K562 (cell line): ENCODE measurements around the gene PPP1R14D. TPM values are rescaled to one million over a fixed set of nuclear protein-coding genes. Genes with fewer than 3 reads are reported as not detected.

Experiments
- BRF2 ChIP-seq: IDR thresholded peaks from 3 replicates; pipeline ENCODE4 v1.6.1; 2011; ENCODE audit warnings: borderline replicate concordance, mild to moderate bottlenecking; ENCODE audit not compliant: insufficient read length, insufficient read depth
- C11orf30 ChIP-seq: fragments of 450-650 bp; IDR thresholded peaks from 2 replicates; pipeline ENCODE4 v1.6.1; 2016; ENCODE audit warnings: low read depth, mild to moderate bottlenecking
- CBFB ChIP-seq: sonication (generic); formaldehyde crosslinking; IDR thresholded peaks from 2 replicates; pipeline ENCODE4 v1.4.0; 2020; ENCODE audit warnings: mild to moderate bottlenecking, missing genetic modification reagents
- CEBPB ChIP-seq: fragments of 450-650 bp; IDR thresholded peaks from 2 replicates; pipeline ENCODE4 v1.6.1; 2016; ENCODE audit warnings: missing genetic modification characterization, missing compliant biosample characterization
- DIDO1 ChIP-seq: fragments of 450-650 bp; IDR thresholded peaks from 2 replicates; pipeline ENCODE4 v1.6.1; 2016; ENCODE audit warnings: low read depth, missing biosample characterization, missing genetic modification characterization
- ETS2 ChIP-seq: IDR thresholded peaks from 2 replicates; pipeline ENCODE4 v1.6.1; 2016; ENCODE audit warnings: borderline replicate concordance, missing genetic modification characterization, mild to moderate bottlenecking, moderate library complexity, missing compliant biosample characterization; ENCODE audit not compliant: poor library complexity, severe bottlenecking
- HMGN3 ChIP-seq: IDR thresholded peaks from 2 replicates; pipeline ENCODE4 v1.6.1; 2011; ENCODE audit warnings: borderline replicate concordance, low read depth, mild to moderate bottlenecking, mixed read lengths, low read length; ENCODE audit not compliant: insufficient read length; ENCODE audit errors: extremely low read depth
- HNRNPH1 ChIP-seq: fragments of 200-400 bp; formaldehyde crosslinking; optimal IDR thresholded peaks from 2 replicates; pipeline ENCODE3; 2017; ENCODE audit warnings: low read depth, mild to moderate bottlenecking, low read length, moderate library complexity
- LCOR ChIP-seq: sonication (generic); formaldehyde crosslinking; IDR thresholded peaks from 2 replicates; pipeline ENCODE4 v1.8.0; 2022; ENCODE audit warnings: mild to moderate bottlenecking, missing genetic modification reagents
- MTA1 ChIP-seq: fragments of 450-650 bp; IDR thresholded peaks from 2 replicates; pipeline ENCODE4 v1.6.1; 2017; ENCODE audit warnings: borderline replicate concordance
- POLR2A ChIP-seq: fragments of 450-650 bp; conservative IDR thresholded peaks from 2 replicates; pipeline ENCODE4 v1.6.1; 2016
- RBM15 ChIP-seq: fragments of 200-400 bp; formaldehyde crosslinking; IDR thresholded peaks from 2 replicates; pipeline ENCODE4 v1.6.1; 2018; ENCODE audit warnings: mild to moderate bottlenecking, low read length, moderate library complexity; ENCODE audit not compliant: insufficient read depth
- RBM39 ChIP-seq: fragments of 200-400 bp; formaldehyde crosslinking; optimal IDR thresholded peaks from 2 replicates; pipeline ENCODE3; 2018; ENCODE audit warnings: low read depth, low read length
- SMAD4 ChIP-seq: fragments of 250-450 bp; sonication (Bioruptor Pico); conservative IDR thresholded peaks from 2 replicates; pipeline ENCODE4 v1.8.0; 2021; ENCODE audit warnings: inconsistent platforms, mild to moderate bottlenecking, moderate library complexity
- THRAP3 ChIP-seq: fragments of 450-650 bp; IDR thresholded peaks from 2 replicates; pipeline ENCODE4 v1.6.1; 2016; ENCODE audit warnings: mild to moderate bottlenecking, inconsistent platforms, borderline replicate concordance
- U2AF1 ChIP-seq: fragments of 200-400 bp; formaldehyde crosslinking; optimal IDR thresholded peaks from 2 replicates; pipeline ENCODE3; 2017; ENCODE audit warnings: mild to moderate bottlenecking, low read depth, low read length, moderate library complexity
- USF2 ChIP-seq: sonication (generic); formaldehyde crosslinking; IDR thresholded peaks from 2 replicates; pipeline ENCODE4 v1.5.0; 2020; ENCODE audit warnings: missing genetic modification reagents
- ZBTB2 ChIP-seq: fragments of 450-650 bp; IDR thresholded peaks from 2 replicates; pipeline ENCODE4 v1.6.1; 2016; ENCODE audit warnings: antibody characterized with exemption
- ZBTB43 ChIP-seq: sonication (generic); formaldehyde crosslinking; IDR thresholded peaks from 2 replicates; pipeline ENCODE4 v1.8.0; 2023; ENCODE audit warnings: mild to moderate bottlenecking, missing genetic modification reagents
- ZFP36 ChIP-seq: fragments of 150-350 bp; IDR thresholded peaks from 2 replicates; pipeline ENCODE4 v1.6.1; 2018; ENCODE audit warnings: low read length, low read depth; ENCODE audit not compliant: partially characterized antibody
- ZNF740 ChIP-seq, 3 experiments: fragments of 200-800 bp in 1 of 3; sonication (Bioruptor generic) in 1 of 3; sonication (generic) in 1 of 3; formaldehyde crosslinking in 1 of 3; IDR thresholded peaks; 2 replicates each; pipeline versions ENCODE4 v1.6.1 to v1.8.0; 2016 to 2022; ENCODE audit warnings: mild to moderate bottlenecking in 2 of 3, missing compliant biosample characterization in 2 of 3, missing genetic modification characterization in 2 of 3, missing genetic modification reagents in 1 of 3
- ZZZ3 ChIP-seq: fragments of 450-650 bp; IDR thresholded peaks from 2 replicates; pipeline ENCODE4 v1.6.1; 2016; ENCODE audit warnings: antibody characterized with exemption, mild to moderate bottlenecking, moderate library complexity
- polyA plus RNA-seq, 8 experiments: library from polyadenylated mRNA; depleted of rRNA in 4 of 8; stranded (reverse) in 5 of 8; unstranded in 3 of 8; fragments of >200 nt; fragmentation: Nextera tagmentation in 2 of 8; fragmentation: Illumina TruSeq in 1 of 8; extraction: Ambion mirVana in 2 of 8; extraction: Trizol in 1 of 8; gene quantifications; 2 replicates each; pipeline versions ENCODE4 v1.2.1 to v1.2.3, GENCODE V29; 2011 to 2014; ENCODE audit warnings: inconsistent platforms in 1 of 8, missing spikeins in 1 of 8
- total RNA-seq, 7 experiments: library from RNA; depleted of rRNA in 6 of 7; stranded (reverse); fragments of >200 nt in 6 of 7; fragmentation: Illumina TruSeq in 2 of 7; extraction: Trizol in 2 of 7; gene quantifications; 2 replicates each; pipeline versions ENCODE4 v1.2.1 to v1.2.3, GENCODE V29; 2011 to 2021; ENCODE audit warnings: low replicate concordance in 1 of 7

The PPP1R14D gene
- total and polyA plus RNA-seq, 9 of the 15 experiments (the other 6 are each of a cell fraction or from before 2014, with no cell fraction given): 0.11 to 0.18 TPM; not detected in 7

GRCh38 chr15:40807028-40807887, 21.2 kb downstream of the PPP1R14D start, which contains the start of the genes DNAJC17 and ZFYVE19 (continued):
- TF ChIP-seq SMAD4 (CRISPR knock-in tag) (peak; percentile 39; the same call in 1 of the 2 replicates), C11orf30 (no peak), CBFB (CRISPR knock-in tag) (peak; percentile 61; the same call in 1 of the 2 replicates), USF2 (no peak), POLR2A (peak; percentile 90), MTA1 (no peak), LCOR (0 out of 2 replicates have a peak, but pooled peaks have one; percentile 33), ZZZ3 (no peak), ZFP36 (no peak), HMGN3 (no peak), BRF2 (no peak), THRAP3 (no peak), U2AF1 (no peak), RBM15 (no peak), ZNF740 (CRISPR knock-in tag; IDR thresholded peaks at IDR 0.05) (no peak), ZNF740 (tag; IDR thresholded peaks at IDR 0.05) (no peak), ETS2 (tag) (no peak), ZBTB2 (peak; percentile 89), RBM39 (no peak), CEBPB (no peak), HNRNPH1 (no peak), DIDO1 (tag) (no peak), ZBTB43 (CRISPR knock-in tag) (peak; percentile 77; the same call in 1 of the 2 replicates)
